HCT116 (cell line): ENCODE data around the gene ECE1. TPM values are rescaled to one million over a fixed set of nuclear protein-coding genes. Genes with fewer than 3 reads are reported as not detected.

Experiments used
- ATAC-seq: fragments of 200-7000 bp; cut with Tn5 transposase; 2 replicates; pipeline ENCODE4 v1.9.1; 2020; ENCODE audit warnings: mild to moderate bottlenecking, moderate library complexity
- BruUV-seq: library from RNA; stranded (reverse); fragments of 400-500 nt; replicated peaks from 2 replicates; lab custom pipeline; 2021; lab: Mats Ljungman, UMichigan
- CTCF ChIA-PET: fragments of 300-600 bp; sonication (Branson Sonifier 250); formaldehyde crosslinking; loops from one replicate; lab custom pipeline; 2021; ENCODE audit warnings: antibody characterized with exemption; lab: Charles Lee
- POLR2A ChIA-PET: fragments of 300-600, 350-600 bp; sonication (Branson Sonifier 250); formaldehyde crosslinking; loops from one replicate; lab custom pipeline; 2021; ENCODE audit warnings: antibody characterized with exemption; lab: Charles Lee
- RAD21 ChIA-PET, 2 experiments: fragments of 300-600 bp; sonication (Branson Sonifier 250); formaldehyde crosslinking; loops; one replicate each; lab custom pipeline; 2023; ENCODE audit warnings: low total read pairs in 2 of 2; ENCODE audit not compliant: uncharacterized antibody in 2 of 2, unreplicated experiment in 2 of 2, low non-redundant PET in 1 of 2; lab: Charles Lee
- DNase-seq: peaks from one replicate; pipeline ENCODE4 v3.0.0-alpha.2; 2010; ENCODE audit warnings: low read depth, low spot score
- H2AFZ ChIP-seq: fragments of 200-600 bp; shearing (Covaris generic), sonication (generic); 2 replicates; pipeline ENCODE4 v1.6.1; 2017; ENCODE audit warnings: low read depth, mixed run types, mixed read lengths, antibody characterized with exemption, low read length; ENCODE audit not compliant: poor library complexity, severe bottlenecking
- H3K27ac ChIP-seq: 2 replicates; pipeline ENCODE4 v1.5.1; 2012; ENCODE audit warnings: low read depth, low read length
- H3K27me3 ChIP-seq: fragments of 200-600 bp; sonication (generic); 2 replicates; pipeline ENCODE4 v1.6.1; 2016; ENCODE audit warnings: mixed run types, low read length, mixed read lengths; ENCODE audit not compliant: insufficient read depth
- H3K36me3 ChIP-seq, 2 experiments: fragments of 200-500 bp in 1 of 2; fragments of 200-600 bp in 1 of 2; sonication (Bioruptor generic) in 1 of 2; sonication (generic) in 1 of 2; 2 replicates each; pipeline versions ENCODE4 v1.5.1 to v1.6.1; 2014 to 2016; ENCODE audit warnings: low read length in 2 of 2, inconsistent platforms in 1 of 2, mixed read lengths in 1 of 2, mixed run types in 1 of 2; ENCODE audit not compliant: insufficient read depth in 2 of 2, control insufficient read depth in 1 of 2
- H3K4me1 ChIP-seq, 2 experiments: fragments of 200-600 bp in 1 of 2; sonication (generic) in 1 of 2; 2 replicates each; pipeline versions ENCODE4 v1.5.1 to v1.6.1; 2012 to 2017; ENCODE audit warnings: low read length in 2 of 2, inconsistent platforms in 1 of 2, mild to moderate bottlenecking in 1 of 2, mixed read lengths in 1 of 2, mixed run types in 1 of 2, moderate library complexity in 1 of 2; ENCODE audit not compliant: insufficient read depth in 2 of 2, control insufficient read depth in 1 of 2
- H3K4me2 ChIP-seq: fragments of 200-600 bp; sonication (generic); 2 replicates; pipeline ENCODE4 v1.6.1; 2017; ENCODE audit warnings: mixed run types, low read length, mixed read lengths
- H3K4me3 ChIP-seq, 2 experiments: fragments of 200-600 bp in 1 of 2; sonication (generic) in 1 of 2; replicated peaks in 1 of 2; 2 replicates each; pipeline ENCODE4 v1.5.1; 2011 to 2016; ENCODE audit warnings: low read length in 2 of 2, control low read depth in 1 of 2, low read depth in 1 of 2, mild to moderate bottlenecking in 1 of 2, mixed read lengths in 1 of 2, mixed run types in 1 of 2
- H3K79me2 ChIP-seq: fragments of 200-600 bp; sonication (generic); 2 replicates; pipeline ENCODE4 v1.6.1; 2017; ENCODE audit warnings: mild to moderate bottlenecking, mixed run types, low read length, moderate library complexity, mixed read lengths; ENCODE audit not compliant: insufficient read depth
- H3K9ac ChIP-seq: fragments of 200-600 bp; sonication (generic); 2 replicates; pipeline ENCODE4 v1.6.1; 2016; ENCODE audit warnings: low read length, mixed read lengths
- H3K9me2 ChIP-seq: fragments of 200-600 bp; sonication (generic), shearing (Covaris generic); 2 replicates; pipeline ENCODE4 v1.6.1; 2017; ENCODE audit warnings: mixed run types, mild to moderate bottlenecking, moderate library complexity; ENCODE audit not compliant: insufficient read depth
- H3K9me3 ChIP-seq, 2 experiments: fragments of 200-500 bp in 1 of 2; fragments of 200-600 bp in 1 of 2; sonication (Bioruptor generic) in 1 of 2; sonication (generic) in 1 of 2; 2 replicates each; pipeline ENCODE4 v1.6.1; 2014 to 2017; ENCODE audit warnings: low read length in 2 of 2, mixed read lengths in 2 of 2, inconsistent platforms in 1 of 2, low read depth in 1 of 2, mild to moderate bottlenecking in 1 of 2, mixed run types in 1 of 2, moderate library complexity in 1 of 2; ENCODE audit not compliant: control insufficient read depth in 1 of 2, insufficient read depth in 1 of 2
- H4K20me1 ChIP-seq: fragments of 200-600 bp; sonication (generic), shearing (Covaris generic); 2 replicates; pipeline ENCODE4 v1.6.1; 2017; ENCODE audit warnings: mixed run types, mild to moderate bottlenecking, moderate library complexity; ENCODE audit not compliant: insufficient read depth
- CBX3 ChIP-seq: IDR thresholded peaks from 2 replicates; pipeline ENCODE4 v1.6.1; 2012; ENCODE audit warnings: low read depth
- CEBPB ChIP-seq: IDR thresholded peaks from 2 replicates; pipeline ENCODE4 v1.6.1; 2012; ENCODE audit warnings: low read depth
- ELF1 ChIP-seq: IDR thresholded peaks from 2 replicates; pipeline ENCODE4 v1.6.1; 2012; ENCODE audit warnings: low read depth, borderline replicate concordance
- EZH2 ChIP-seq: fragments of 200-600 bp; sonication (generic); IDR thresholded peaks from 2 replicates; pipeline ENCODE4 v1.6.1; 2017; ENCODE audit warnings: antibody characterized with exemption, mixed run types
- EZH2phosphoT487 ChIP-seq: fragments of 200-600 bp; IDR thresholded peaks from 2 replicates; pipeline ENCODE4 v1.6.1; 2018; ENCODE audit warnings: antibody characterized with exemption, borderline replicate concordance
- POLR2A ChIP-seq: IDR thresholded peaks from 2 replicates; pipeline ENCODE4 v1.7.0; 2011; ENCODE audit warnings: borderline replicate concordance; ENCODE audit not compliant: insufficient read depth, insufficient read length; ENCODE audit errors: extremely low read depth
- POLR2AphosphoS5 ChIP-seq: IDR thresholded peaks from 2 replicates; pipeline ENCODE4 v1.6.1; 2011; ENCODE audit warnings: mild to moderate bottlenecking, low read depth, low read length, moderate library complexity
- SIN3A ChIP-seq: IDR thresholded peaks from 2 replicates; pipeline ENCODE4 v1.6.1; 2012; ENCODE audit warnings: low read depth
- TCF7L2 ChIP-seq: IDR thresholded peaks from 2 replicates; pipeline ENCODE4 v1.7.0; 2011; ENCODE audit warnings: borderline replicate concordance, inconsistent platforms; ENCODE audit not compliant: insufficient read depth, insufficient read length; ENCODE audit errors: extremely low read depth
- ZFX ChIP-seq: fragments of 450-650 bp; IDR thresholded peaks from 2 replicates; pipeline ENCODE4 v1.6.1; 2017
- ZNF274 ChIP-seq: fragments of 200-500 bp; sonication (Bioruptor generic); IDR thresholded peaks from 2 replicates; pipeline ENCODE4 v1.6.1; 2014; ENCODE audit warnings: mild to moderate bottlenecking, low read depth, low read length, inconsistent platforms
- intact Hi-C: fragments of 100-400 bp; cut with micrococcal nuclease; formaldehyde crosslinking; loops from 2 replicates; pipeline ENCODE4 v1.10.0; 2022
- total RNA-seq: library from RNA; stranded (reverse); gene quantifications from one replicate; pipeline ENCODE4 v1.2.1, GENCODE V29; 2021; ENCODE audit not compliant: unreplicated experiment
- TF ChIP-seq, protein P1 (sequence below): IDR thresholded peaks from 2 replicates; pipeline ENCODE4 v1.6.1; 2012
- TF ChIP-seq, protein P2 (sequence below), 3 experiments: fragments of 200-600 bp in 1 of 3; sonication (generic) in 1 of 3; IDR thresholded peaks in 2 of 3; conservative IDR thresholded peaks in 1 of 3; 2 replicates each; pipeline ENCODE4 v1.5.1; 2012 to 2017; ENCODE audit warnings: low read depth in 2 of 3, low read length in 2 of 3, antibody characterized with exemption in 1 of 3, borderline replicate concordance in 1 of 3, control low read depth in 1 of 3, mild to moderate bottlenecking in 1 of 3, mixed read lengths in 1 of 3, mixed run types in 1 of 3, moderate library complexity in 1 of 3; ENCODE audit not compliant: insufficient read depth in 1 of 3

Gene ECE1
- total RNA-seq, 1 experiment from 2014 or later = 66.8 TPM

DNA sequence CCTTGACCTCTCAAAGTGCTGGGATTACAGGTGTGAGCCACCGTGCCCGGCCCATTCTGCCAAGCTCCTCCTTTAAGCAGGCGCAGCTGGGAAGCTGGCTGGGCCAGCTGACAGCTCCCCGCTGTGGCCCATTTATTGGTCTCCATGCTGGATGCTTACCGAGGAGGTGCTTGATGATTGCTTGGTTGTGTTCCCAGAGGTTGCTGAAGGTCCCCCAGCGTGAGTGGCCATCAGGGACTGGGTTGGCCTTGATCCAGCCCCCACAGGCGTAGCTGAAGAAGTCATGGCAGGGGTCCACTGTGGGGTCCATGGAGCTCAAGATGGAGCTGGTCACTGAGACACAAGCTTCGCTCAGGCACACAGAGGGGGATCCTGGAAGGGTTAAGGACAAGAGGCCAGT is 17.7 kb downstream of the ECE1 start:
- TF ChIP-seq POLR2A (no peak), EZH2phosphoT487 (no peak), CEBPB (no peak)
- TF ChIP-seq, all 23 proteins: peak for 0
- H3K9me2 ChIP-seq = no peaks in the 10 kb centered on the region
- BruUV-seq = no TSS peak
- H3K36me3 ChIP-seq = peaks cover 4 to 8% of the 10 kb centered on the region in 2 experiments; a peak in 1 of 4 replicates
- no peaks in the 10 kb centered on the region for H3K9me3 ChIP-seq
- no peak overlapping the region for H3K4me3 ChIP-seq
- ChIA-PET CTCF (interaction anchor here (1.5 kb wide), 1 partner anchor 18 kb away, joined by 3 read pairs; no protein-coding TSS in a partner anchor), POLR2A (no interaction called here), RAD21 (no interaction called here)
- intact Hi-C loops = no loop called here
- H3K27me3 ChIP-seq = no peaks in the 10 kb centered on the region
- no peak overlapping the region for H3K4me2 ChIP-seq
- H2AFZ ChIP-seq = no peak overlapping the region
- no peak overlapping the region for H3K9ac ChIP-seq
- DNase-seq (no peak), ATAC-seq (no peak)
- H3K27ac ChIP-seq = no peak overlapping the region
- H4K20me1 ChIP-seq = peaks cover 5% of the 10 kb centered on the region; the same call in 1 of the 2 replicates
- no peaks in the 10 kb centered on the region for H3K79me2 ChIP-seq
- peaks cover 10 to 33% of the 10 kb centered on the region in 2 experiments for H3K4me1 ChIP-seq

DNA sequence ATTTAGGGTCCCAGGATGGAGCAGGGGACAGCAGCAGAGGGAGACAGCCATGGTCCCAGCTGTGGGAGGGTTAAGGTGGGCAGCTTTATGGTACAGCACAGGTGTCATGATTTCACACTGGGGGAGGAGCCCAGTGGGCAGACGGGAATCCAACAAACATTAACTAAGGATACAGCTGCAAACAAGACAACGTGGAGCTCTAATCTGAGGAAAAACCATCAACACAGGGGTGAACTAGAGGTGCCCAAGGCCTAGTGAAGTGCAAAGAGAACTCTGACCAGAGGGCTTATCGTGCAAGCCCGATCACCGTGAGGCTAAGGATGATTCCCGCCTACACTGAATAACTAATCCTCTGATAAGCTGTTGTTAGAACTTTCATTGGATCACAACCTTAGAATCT is 18.7 kb downstream of the ECE1 start:
- no peak overlapping the region for H3K4me2 ChIP-seq
- POLR2A ChIA-PET = interaction anchor here (1.8 kb wide), 1 partner anchor 10 kb away, joined by 8 read pairs; no protein-coding TSS in a partner anchor

More for the DNA sequence above, 18.7 kb downstream of the ECE1 start:
- TF ChIP-seq SIN3A = no peak
- TF ChIP-seq ZFX = no peak
- TF ChIP-seq ZNF274 = no peak
- no peak for TF ChIP-seq EZH2
- TF ChIP-seq, protein P1, sequence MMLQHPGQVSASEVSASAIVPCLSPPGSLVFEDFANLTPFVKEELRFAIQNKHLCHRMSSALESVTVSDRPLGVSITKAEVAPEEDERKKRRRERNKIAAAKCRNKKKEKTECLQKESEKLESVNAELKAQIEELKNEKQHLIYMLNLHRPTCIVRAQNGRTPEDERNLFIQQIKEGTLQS = no peak
- TF ChIP-seq, protein P2, sequence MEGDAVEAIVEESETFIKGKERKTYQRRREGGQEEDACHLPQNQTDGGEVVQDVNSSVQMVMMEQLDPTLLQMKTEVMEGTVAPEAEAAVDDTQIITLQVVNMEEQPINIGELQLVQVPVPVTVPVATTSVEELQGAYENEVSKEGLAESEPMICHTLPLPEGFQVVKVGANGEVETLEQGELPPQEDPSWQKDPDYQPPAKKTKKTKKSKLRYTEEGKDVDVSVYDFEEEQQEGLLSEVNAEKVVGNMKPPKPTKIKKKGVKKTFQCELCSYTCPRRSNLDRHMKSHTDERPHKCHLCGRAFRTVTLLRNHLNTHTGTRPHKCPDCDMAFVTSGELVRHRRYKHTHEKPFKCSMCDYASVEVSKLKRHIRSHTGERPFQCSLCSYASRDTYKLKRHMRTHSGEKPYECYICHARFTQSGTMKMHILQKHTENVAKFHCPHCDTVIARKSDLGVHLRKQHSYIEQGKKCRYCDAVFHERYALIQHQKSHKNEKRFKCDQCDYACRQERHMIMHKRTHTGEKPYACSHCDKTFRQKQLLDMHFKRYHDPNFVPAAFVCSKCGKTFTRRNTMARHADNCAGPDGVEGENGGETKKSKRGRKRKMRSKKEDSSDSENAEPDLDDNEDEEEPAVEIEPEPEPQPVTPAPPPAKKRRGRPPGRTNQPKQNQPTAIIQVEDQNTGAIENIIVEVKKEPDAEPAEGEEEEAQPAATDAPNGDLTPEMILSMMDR (IDR thresholded peaks at IDR 0.05 in 2 of 3, conservative IDR thresholded peaks at IDR 0.05 in 1 of 3; ENCODE audit: borderline replicate concordance in 1 of 3, insufficient read depth in 1 of 3, low read depth in 2 of 3, low read length in 2 of 3) = no peak
- no peak for TF ChIP-seq TCF7L2
- no peak for TF ChIP-seq POLR2A
- no peak for TF ChIP-seq POLR2AphosphoS5
- no peak for TF ChIP-seq CBX3
- no peak for TF ChIP-seq ELF1
- ATAC-seq = no peak
- BruUV-seq = TSS peak; percentile 27
- ChIA-PET RAD21 (no interaction called here), CTCF (interaction anchor here (0.5 to 2.1 kb wide), 5 partner anchors 10 to 97 kb away, joined by 3 to 41 read pairs (median 4); no protein-coding TSS in a partner anchor)
- H3K4me3 ChIP-seq = no peak overlapping the region
- H3K4me1 ChIP-seq = peaks cover 10 to 35% of the 10 kb centered on the region in 2 experiments
- H3K9ac ChIP-seq = no peak overlapping the region
- H3K36me3 ChIP-seq = peaks cover 4 to 11% of the 10 kb centered on the region in 2 experiments; a peak in 1 of 4 replicates
- peaks cover 5% of the 10 kb centered on the region; the same call in 1 of the 2 replicates for H4K20me1 ChIP-seq
- intact Hi-C loops = no loop called here
- no peak overlapping the region for H3K27ac ChIP-seq
- no peak for DNase-seq
- no peak overlapping the region for H2AFZ ChIP-seq
- no peaks in the 10 kb centered on the region for H3K27me3 ChIP-seq
- no peaks in the 10 kb centered on the region for H3K79me2 ChIP-seq
- no peaks in the 10 kb centered on the region for H3K9me3 ChIP-seq
- no peaks in the 10 kb centered on the region for H3K9me2 ChIP-seq
